GM18868 (cell line): Measurements from ENCODE around the gene CYP2A13.
"Not testable (repeated sequence)": the region's sequence is repeated elsewhere in the genome, so short reads cannot be mapped to it uniquely, and the experiment has no call there.

Experiments used
- ATAC-seq: cut with Tn5 transposase; IDR thresholded peaks from one replicate; pipeline ENCODE4 v1.9.1; 2021; ENCODE audit warnings: mild to moderate bottlenecking, moderate library complexity; ENCODE audit not compliant: unreplicated experiment

CYP2A13 gene

DNA sequence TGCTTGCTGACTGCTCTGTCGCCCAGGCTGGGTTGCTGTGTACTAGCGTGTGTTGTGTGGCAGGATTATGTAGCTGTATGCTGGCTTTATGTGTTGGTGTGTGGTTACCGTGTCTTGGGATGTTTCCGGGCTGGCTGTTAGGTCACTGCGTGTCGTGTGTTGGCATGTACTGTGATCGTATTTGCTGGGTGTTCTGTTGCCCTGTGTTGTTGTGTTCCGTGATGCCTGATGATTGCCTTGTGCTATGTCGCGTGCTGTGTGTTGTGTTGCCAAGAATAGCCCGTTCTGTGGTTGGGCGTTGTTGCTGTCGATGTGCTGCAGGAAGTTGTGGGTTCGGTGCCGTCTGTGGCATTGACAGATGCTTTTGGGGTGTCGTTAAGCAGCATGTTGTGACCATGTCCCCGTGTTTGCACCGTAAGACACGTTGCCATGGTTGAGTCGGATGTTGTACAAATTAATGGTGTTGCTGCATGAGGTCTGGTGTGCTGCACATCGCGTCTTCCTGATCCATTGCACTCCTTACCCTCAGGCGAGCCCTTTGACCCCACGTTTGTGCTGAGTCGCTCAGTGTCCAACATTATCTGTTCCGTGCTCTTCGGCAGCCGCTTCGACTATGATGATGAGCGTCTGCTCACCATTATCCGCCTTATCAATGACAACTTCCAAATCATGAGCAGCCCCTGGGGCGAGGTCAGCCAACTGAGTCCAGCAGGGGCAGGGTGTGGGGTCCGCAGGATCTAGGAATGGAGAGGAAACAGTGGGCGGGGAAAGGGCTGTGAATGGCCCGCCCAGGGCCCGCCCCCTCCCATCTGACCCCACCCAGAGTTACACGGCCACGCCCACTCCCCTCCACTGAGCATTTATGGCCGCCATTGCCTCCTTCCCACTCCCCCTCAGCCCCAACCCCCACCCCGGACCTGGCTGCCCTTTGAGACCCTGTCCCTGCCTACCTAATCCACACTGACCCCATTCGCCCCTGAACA, 33.0 kb downstream of the CYP2A13 start:
- not testable (repeated sequence) for ATAC-seq

DNA sequence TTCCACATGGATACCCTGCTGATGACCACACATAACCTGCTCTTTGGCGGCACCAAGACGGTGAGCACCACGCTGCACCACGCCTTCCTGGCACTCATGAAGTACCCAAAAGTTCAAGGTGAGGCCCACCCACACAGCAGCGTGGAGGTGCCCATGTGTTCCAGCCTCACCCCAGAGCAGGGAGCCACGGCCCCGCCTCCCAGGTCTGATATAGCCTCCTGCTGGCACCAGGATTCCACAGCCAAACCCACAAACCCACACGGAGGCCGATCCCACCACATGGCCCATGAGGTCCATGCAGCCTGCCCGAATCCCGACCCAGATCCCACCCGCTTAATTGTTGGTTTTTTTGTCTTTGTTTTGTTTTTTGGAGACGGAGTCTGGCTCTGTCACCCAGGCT, 34.6 kb downstream of the CYP2A13 start:
- not testable (repeated sequence) for ATAC-seq

DNA sequence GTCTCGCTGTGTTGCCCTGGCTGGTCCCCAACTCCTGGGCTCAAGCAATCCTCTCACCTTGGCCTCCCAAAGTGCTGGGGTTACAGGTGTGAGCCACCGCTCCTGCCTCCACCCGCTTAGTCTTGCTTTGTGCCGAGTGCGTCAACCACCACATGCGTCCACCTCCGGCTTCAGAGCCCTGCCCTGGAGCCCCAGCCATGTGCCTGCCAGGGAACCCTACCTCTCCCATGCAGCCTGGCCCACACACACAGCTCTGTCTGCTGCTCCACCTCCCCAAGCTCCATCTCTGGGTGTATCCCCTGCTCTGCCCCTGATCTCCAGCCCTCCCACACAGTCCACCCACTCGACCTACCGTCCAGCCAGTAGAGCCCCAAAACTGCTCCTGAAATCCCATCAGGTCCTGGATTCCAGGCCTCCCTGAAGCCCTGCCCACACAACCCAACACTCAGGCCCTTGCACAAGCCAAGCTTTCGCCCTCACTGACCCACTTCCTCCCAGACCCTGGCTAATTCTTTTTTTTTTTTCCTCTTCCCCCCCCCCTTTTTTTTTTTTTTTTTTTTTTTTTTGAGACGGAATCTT, 35.6 kb downstream of the CYP2A13 start:
- no peak for ATAC-seq

DNA sequence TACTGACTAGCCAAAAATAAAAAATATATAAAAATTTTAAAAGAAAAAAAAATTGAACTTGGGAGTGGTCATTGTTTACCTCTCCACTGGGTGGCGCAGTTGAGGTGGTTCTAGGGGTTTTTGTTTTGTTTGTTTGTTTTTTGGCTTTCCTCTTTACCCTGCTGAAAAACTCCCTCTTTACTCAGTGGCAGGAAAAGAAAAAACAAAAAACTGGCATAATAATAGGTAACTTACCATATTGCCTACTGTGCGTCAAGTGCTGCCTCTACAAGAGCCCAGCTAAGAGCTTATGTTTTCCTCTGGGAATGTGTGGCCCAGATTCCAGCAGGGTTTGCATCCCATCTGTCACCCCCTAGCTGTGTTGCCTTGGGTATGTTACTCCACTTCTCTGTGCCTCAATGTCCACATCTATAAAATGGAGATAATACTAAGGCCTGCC, 38.5 kb downstream of the CYP2A13 start:
- not testable (repeated sequence) for ATAC-seq

DNA sequence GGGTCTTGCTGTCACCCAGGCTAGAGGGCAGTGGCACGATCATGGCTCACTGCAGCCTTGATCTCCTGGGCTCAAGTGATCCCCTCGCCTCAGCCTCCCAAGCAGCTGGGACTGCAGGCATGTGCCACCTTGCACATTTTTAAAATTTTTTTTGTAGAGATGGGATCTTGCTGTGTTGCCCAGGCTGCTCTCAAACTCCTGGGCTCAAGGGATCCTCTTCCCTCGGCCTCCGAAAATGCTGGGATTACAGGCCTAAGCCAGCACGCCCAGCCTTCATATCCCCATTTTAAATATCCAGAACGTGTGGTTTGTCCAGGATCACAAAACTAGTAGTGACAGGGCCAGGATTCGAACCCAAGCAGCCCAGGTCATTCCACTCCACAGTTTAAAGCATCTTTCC, 39.1 kb downstream of the CYP2A13 start:
- not testable (repeated sequence) for ATAC-seq

DNA sequence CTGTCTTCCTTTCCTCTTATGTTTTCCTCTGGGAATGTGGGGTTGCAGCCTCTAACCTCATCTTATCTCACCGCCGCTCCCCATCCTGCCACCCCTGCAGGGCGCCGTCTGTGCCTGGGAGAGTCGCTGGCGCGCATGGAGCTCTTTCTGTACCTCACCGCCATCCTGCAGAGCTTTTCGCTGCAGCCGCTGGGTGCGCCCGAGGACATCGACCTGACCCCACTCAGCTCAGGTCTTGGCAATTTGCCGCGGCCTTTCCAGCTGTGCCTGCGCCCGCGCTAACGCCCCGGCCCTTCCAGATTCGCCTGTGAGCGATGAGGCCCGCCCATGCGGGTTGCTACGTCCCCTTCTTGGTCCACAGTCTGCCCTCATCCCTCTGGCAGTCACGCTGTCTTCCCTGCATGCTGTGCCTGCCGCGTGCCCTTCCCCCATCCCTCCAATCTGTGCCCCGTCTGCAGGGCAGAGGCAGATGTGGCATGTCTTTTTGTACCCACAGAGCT, 39.6 kb downstream of the CYP2A13 start:
- not testable (repeated sequence) for ATAC-seq

GRCh38 chr19:41128692-41129091, 40.4 kb downstream of the CYP2A13 start:
- no peak for ATAC-seq

- no peak for ATAC-seq
Measured at GRCh38 chr19:41131186-41131585, 42.9 kb downstream of the CYP2A13 start.

GRCh38 chr19:41133260-41133659, 45.0 kb downstream of the CYP2A13 start:
- no peak for ATAC-seq

DNA sequence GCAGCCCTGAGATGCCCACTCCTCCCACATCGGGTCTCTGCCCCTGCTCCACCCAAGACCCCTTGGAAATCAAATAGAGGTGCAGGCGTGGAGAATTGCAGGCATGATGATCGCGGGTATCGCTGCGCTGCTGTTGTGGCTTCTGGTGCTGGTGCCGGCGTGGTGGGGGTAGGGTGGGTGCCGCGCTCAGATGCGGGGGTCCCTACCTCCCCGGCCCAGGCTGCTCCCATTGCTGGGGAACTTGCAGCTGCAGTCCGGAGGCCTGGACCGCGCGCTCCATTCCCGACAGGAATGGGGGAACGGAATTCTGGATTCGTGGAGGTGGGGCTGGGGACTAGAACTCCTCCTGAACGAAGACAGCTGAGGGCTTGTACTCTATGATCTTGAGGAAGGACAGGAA, 46.4 kb downstream of the CYP2A13 start:
- ATAC-seq = no peak

DNA sequence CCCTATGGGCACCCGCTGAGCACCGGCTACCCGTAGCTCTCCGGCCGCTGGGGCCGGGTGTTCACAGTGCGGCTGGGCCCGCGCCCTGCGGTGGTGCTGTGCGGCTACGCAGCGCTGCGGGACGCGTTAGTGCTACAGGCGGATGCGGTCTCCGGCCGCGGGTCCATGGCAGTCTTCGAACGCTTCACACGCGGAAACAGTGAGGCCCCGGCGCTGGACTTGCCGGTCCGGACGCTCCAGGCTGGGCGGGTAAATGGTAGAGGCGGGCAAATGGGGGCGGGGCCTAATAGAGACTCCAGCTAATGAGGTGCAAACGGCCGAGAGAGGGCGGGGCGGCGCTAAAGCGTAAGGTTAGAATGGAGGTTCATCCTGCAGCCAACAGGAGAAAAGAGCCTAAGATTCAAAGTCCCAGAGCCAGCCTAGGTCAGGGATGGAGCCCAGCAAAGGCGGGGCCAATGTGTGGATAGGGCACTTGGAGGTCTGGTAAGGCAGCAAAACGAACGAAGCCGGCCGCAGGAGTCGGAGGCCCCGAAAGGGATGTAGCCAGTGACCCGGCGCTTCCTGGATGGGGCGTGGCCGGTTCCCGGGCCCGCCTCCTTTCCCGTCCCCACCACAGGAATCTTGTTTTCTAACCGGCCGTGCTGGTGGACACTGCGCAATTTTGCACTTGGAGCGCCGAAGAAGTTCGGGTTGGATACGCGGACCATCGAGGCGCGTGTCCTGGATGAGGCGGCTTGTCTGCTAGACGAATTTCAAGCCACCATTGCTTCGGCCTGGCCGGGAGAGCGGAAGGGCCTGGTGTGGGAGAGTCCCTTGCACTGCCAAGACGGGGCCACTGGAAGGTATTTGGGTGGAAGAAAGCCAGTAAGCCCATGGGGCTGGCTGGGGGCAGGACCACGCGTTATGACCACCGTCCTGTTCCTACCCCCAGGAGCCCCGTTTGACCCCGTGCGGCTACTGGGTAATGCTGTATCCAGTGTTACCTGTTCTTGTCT, 47.4 kb downstream of the CYP2A13 start:
- not testable (repeated sequence) for ATAC-seq

- ATAC-seq = no peak
Measured at GRCh38 chr19:41136636-41137455, 48.6 kb downstream of the CYP2A13 start.

GRCh38 chr19:41144403-41144802, 56.2 kb downstream of the CYP2A13 start:
- ATAC-seq = no peak
